RKO (cell line): ENCODE data around the gene IER5L.
"Not testable (repeated sequence)": the region's sequence is repeated elsewhere in the genome, so short reads cannot be mapped to it uniquely, and the experiment has no call there.

Experiments used
- DNase-seq: peaks from one replicate; pipeline ENCODE4 v3.0.0-alpha.2; 2016; ENCODE audit warnings: low spot score

Gene IER5L

DNA sequence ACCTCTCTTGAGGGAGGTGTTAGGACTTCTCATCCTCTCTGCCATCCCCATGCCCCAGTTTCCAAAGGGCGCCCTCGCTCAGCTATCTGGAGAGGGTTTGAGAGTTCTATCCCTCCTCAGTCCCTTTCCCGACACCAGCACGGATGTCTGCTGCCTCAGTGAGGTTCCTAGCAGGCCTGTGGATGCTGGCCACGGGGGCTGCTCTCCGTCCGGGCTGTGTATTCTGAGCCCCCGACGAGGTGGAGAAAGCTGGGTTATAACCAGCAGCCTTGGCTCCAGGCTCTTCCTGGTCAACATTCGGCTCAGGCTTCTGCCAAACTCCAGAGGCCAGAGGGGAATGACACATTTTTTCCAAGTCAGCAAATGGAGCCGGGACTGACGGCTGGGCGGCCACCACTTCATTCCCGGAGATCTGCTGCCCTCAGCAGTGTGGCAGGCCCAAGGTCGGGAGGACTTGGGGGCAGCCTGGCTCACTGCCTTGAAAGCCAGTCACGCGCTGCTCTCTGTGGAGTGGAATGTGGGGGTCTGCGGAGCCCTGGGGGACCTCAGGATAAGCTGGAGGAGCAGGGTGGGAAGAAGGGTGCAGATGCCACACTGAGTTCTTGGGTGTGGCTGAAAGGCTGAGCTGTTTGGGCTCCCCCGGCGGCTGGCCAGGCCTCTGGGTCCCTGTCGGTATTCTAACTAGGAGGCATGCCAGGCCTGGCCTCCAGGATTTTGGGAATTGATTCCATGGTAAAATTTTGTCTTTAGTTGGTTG is 39.4 kb downstream of the IER5L start:
- DNase-seq: no peak

DNA sequence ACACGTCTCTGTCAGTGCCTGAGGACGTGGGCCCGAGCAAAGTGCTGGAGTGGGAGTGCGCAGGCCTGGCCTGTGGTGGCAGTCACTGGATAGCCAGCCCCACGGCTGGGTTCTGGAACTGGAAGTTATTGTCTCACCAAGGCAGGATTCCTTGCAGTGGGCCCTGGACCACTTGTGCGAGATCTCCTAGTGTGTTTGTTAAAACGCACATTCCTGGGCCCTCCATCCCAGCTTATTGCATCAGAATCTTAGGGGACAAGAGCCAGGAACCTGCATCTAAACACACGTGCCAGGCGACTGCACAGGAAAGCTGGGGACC is 40.0 kb downstream of the IER5L start:
- DNase-seq: no peak

DNA sequence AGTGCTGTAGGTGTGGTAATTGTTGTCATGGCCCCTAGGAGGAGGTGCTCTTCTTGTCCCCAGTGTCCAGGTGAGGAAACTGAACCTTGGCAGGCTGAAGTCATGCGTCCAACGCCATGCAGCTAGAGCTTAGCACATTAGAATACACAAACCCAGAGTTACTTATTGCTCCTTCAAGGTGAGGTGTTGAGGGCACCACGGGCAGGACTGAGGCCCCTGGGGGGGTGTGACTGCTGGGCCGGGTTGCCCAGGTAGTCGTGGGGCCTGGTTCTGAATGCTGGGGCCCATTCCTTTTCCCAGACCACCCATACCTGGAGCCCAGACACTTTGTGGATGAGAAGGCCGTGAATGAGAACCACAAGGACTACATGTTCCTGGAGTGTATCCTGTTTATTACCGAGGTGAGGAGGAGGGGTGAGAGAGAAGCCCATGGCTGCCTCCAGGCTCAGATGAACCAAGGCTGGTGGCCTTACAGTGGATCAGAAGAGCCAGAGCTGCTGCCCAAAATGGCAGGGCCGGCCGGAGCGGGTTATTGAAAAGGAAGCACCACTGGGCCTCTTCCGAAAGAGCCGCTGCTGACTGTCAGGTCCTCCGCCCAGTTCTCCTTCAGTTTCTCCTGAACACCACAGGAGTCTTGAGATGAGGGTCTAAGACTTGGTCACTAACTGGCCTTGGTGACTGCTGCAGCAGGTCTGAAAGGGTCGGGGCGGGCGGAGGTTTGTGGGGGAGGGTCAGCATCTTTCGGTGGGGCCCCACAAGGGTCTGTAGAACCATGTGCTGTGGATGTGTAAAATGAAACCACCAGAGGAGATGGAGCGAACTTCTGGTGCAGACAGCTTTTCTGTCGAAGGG is 40.5 kb downstream of the IER5L start:
- no peak for DNase-seq

DNA sequence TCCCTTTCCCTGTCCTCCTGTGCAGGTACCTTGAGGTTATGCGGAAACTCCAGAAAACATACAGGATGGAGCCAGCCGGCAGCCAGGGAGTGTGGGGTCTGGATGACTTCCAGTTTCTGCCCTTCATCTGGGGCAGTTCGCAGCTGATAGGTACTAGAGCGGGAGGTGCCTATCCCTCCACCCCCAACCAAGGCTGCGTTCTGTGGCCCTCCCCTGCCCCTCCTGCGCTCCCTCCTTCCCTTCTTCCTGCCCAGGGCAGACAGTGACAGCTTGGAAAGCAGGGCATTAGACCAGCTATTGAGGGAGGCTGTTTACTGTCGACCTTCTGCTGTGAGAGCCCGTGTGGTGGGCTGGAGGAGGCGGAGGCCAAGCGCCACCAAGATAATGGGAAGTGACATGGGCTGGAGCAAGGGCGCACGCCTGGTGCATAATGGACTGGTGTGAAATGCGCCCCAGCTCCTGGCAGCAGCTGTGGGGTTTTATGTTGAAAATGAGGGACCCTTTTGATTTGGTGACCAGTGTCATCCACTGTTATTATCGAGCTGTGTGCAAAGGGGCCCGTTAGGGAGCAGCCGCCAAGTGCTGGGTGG is 41.5 kb downstream of the IER5L start:
- DNase-seq: no peak

DNA sequence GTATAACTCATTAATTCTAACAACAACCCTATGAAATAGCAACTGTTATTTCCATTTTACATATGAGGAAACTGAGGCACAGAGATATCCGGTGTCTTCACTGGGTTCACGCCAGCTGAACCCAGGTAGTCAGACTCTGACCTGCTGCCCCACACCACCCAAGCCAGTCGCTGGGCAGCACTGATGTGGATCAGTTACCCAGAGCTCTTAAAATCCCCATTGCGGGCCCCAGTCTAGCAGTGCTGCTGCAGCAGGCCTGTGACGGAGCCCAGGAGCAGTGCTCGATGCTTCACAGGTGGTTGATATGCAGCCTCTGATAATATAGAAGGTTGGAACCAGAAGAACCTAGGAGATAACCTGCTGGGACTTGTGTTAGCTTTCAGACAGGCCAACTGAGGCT is 42.6 kb downstream of the IER5L start:
- DNase-seq: no peak

DNA sequence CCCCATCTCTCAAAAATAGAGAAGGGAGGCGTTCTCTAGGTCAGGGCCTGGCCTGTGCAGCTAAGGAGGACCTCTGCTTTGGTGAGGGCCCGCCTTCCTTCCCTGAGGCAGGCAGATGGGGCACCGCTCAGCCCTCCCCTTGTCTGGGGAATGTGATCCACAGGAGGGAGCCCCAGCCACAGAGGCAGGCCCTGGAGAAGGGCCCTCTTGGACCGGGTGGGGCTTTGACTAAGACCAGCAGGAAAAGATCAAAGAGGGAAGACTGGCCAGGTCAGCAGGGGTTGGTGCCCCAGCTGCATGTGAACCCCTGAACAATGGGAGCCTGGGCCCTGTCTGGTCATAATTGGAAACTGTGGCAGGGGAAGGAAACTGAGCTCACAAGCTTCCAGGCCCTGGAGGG is 45.0 kb downstream of the IER5L start:
- no peak for DNase-seq

DNA sequence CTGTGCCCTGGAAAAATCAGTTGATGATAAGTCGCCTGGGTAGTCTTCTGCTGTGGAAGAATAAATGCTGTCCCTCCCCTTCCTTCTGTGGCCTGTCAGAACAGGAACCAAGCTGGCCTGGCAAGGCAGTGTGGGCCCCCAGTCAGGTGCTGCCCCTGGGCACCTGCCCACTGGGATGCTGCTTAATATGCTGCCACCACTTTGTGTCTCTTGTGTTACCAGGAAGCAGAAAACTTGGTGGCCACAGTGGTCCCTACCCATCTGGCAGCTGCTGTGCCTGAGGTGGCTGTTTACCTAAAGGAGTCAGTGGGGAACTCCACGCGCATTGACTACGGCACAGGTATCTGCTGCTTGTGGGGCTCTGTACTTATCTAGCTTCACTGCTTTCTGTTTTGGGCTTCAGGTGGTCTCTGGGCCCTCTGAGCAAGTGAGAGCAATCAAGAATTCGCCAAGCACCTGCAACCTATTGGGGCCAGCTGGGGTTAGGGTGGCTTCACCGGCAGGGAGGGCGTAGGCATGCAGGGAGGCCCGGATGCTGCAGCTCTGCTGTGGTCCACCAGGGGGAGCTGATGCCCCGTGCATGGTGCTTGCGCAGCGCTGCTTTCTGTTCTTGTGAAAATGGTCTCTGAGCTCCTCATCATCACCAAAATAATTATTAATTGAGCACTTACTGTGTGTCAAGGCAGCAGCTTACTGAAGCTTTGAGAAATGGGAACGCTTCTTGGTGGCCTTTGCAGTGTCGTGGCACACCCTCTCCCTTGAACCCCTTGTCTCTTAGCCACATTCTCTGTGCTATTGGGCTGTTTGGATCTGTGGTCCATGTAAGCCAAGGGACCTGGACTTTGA is 46.5 kb downstream of the IER5L start:
- peak; percentile 82 for DNase-seq

DNA sequence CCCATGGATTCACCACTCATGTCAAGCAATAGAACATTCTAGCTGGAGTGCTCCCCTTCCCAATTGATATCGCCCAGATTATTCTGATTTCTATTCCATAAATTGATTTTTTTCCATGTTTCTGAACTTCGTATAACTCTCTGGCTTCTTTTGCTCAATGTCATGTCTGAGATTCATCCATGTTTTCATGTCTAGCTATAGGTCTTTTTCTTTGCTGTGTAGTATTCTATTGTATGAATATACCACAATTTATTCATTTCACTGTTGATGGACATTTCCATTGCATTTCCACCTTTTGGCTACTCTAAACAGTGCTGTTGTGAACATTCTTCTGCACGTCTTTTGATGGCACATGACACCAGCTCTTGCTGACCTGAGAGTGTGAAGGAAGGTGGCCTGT is 47.3 kb downstream of the IER5L start:
- no peak for DNase-seq

DNA sequence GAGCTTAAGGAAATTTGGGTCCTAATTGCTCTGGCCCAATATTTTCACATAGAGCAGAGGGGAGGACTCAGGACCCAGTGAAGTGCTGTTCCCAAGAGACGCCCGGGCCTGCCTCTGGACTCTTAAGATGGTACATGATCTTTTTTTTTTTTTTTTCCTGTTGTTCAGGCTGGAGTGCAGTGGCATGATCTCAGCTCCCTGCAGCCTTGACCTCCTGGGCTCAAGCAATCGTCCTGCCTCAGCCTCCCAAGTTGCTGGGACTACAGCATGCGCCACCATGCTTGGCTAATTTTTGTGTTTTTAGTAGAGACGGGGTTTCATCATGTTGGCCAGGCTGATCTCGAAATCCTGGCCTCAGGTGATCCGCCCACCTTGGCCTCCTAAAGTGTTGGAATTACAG is 47.8 kb downstream of the IER5L start:
- DNase-seq: not testable (repeated sequence)

DNA sequence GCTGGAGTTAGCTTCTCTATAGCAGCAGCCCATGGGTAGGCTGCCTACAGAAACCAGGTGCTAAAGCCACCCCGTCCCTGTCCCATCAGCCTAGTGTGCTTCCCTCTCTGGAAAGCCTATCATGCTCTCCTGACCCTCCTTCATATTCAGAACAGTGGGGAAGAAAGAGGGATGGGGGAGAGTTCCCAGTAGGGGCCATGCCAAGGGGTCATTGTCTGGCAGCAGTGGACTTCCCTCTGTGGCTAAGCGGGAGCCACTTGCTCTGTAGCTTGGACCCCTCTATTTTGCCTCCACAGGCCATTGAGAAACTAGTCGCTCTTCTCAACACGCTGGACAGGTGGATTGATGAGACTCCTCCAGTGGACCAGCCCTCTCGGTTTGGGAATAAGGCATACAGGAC is 49.4 kb downstream of the IER5L start:
- DNase-seq: no peak

DNA sequence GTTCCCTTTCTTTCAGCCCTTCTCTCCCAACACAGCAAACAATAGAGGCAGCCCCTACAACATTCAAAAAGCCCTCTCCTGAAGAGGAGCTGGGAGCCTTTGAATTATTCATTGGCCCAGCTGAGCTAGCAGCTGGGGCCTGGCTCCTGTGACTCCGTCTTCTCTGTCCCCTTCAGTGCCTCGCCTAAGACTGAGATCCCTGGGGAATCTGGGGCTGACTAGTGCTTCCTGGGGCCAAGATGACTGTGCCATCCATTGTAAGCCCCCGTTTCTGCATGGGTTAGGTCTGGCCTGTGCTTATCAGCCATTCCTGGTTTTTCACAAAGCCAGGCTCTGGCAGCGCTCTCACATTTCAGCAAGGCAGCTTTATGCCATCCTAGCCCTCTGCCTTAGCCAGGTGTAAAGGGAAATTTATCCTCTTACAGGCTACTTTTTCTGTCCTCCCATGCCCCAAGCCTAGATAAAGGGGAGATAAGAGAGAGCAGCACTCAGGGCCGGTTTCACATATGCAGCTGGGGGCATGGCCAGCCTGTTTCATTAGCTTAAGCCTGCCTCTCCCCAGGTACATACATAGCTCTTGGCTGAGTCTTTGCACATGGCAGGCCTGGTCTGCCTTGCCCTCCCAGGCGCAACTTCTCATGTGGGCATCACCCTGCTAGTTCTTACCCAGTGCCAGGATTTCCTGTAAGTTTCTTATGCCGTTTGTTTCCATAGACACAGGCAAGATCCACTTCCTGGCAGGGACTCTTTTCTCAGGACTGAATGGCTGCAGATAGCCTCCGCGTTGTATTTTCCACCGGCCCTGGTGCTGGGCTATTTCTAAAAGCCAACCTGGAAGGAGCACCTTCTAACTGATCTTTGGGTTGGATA is 51.1 kb downstream of the IER5L start:
- DNase-seq: no peak
